ENCODE data around the gene ABLIM3.

DNA sequence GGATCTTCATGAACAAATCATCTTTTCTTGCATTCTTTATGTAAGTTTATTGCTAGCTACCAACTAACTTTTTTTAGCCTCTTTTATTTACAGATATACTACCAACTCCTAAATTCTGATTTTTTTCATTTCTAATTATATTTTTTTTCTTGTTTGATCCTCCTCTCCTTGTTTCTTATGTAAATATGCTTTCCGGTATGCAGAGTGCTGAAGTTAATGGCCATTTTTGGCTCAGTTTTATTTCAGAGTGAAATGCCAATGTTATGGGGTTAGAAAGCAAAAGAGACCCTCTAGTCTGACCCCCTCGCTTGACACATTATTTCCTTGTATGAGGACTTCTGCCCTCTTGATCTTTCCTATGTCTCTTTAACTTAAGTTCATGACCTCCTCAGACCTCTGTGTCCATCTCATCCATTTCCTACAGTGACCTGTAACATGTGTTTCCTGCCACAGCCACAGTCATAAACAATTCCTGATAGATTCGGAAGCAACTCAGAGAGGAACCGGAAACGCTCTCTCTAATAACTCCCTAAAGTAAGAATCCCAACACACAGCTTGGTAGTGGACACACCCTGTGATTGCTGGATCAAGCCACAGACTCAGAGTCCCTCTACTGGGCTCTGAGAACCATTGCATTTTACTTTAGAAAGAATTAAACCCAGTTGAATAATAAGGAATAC is 87.5 kb downstream of the ABLIM3 start:
- TF ChIP-seq TOX (CRISPR knock-in tag; IDR thresholded peaks at IDR 0.05; ENCODE audit: borderline replicate concordance): no peak
- TF ChIP-seq POU6F1 (CRISPR knock-in tag; IDR thresholded peaks at IDR 0.05; ENCODE audit: borderline replicate concordance, low read depth): no peak
- no peak for TF ChIP-seq ZFP3 (CRISPR knock-in tag; IDR thresholded peaks at IDR 0.05)
- TF ChIP-seq ARNTL (CRISPR knock-in tag; IDR thresholded peaks at IDR 0.05; ENCODE audit: borderline replicate concordance, low read depth): no peak
- TF ChIP-seq, protein P1, sequence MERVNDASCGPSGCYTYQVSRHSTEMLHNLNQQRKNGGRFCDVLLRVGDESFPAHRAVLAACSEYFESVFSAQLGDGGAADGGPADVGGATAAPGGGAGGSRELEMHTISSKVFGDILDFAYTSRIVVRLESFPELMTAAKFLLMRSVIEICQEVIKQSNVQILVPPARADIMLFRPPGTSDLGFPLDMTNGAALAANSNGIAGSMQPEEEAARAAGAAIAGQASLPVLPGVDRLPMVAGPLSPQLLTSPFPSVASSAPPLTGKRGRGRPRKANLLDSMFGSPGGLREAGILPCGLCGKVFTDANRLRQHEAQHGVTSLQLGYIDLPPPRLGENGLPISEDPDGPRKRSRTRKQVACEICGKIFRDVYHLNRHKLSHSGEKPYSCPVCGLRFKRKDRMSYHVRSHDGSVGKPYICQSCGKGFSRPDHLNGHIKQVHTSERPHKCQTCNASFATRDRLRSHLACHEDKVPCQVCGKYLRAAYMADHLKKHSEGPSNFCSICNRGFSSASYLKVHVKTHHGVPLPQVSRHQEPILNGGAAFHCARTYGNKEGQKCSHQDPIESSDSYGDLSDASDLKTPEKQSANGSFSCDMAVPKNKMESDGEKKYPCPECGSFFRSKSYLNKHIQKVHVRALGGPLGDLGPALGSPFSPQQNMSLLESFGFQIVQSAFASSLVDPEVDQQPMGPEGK (CRISPR knock-in tag; IDR thresholded peaks at IDR 0.05; ENCODE audit: borderline replicate concordance): no peak

All from SK-N-SH treated with all-trans-retinoic acid at 6 μM for 48 hours (cell line).